Tibial nerve (tissue), 3 donors: ENCODE measurements around the gene SPPL2C.

Experiments
- CTCF ChIP-seq, 5 experiments: fragments of 200-600 bp in 3 of 5; fragments of 450-650 bp in 2 of 5; sonication (generic) in 3 of 5; IDR thresholded peaks; one replicate each; pipeline ENCODE4 v1.5.1; 2016 to 2019; ENCODE audit warnings: antibody characterized with exemption in 5 of 5, mild to moderate bottlenecking in 3 of 5, moderate library complexity in 2 of 5
- POLR2A ChIP-seq, 2 donors: fragments of 450-650 bp; IDR thresholded peaks; one replicate each; pipeline ENCODE4 v1.6.1; 2017; ENCODE audit warnings: antibody characterized with exemption in 2 of 2, mild to moderate bottlenecking in 2 of 2, moderate library complexity in 2 of 2

GRCh38 chr17:45843722-45844121 is 959 bp upstream of the SPPL2C start:
- no peak for TF ChIP-seq CTCF (IDR thresholded peaks at IDR 0.05)
- no peak for TF ChIP-seq POLR2A (IDR thresholded peaks at IDR 0.05)
